Embryonic facial prominence (tissue), 1 donor: ENCODE measurements around the gene PDK4.

Experiments
- DNase-seq: peaks from one replicate; pipeline ENCODE4 v3.0.0-alpha.2; 2016; ENCODE audit errors: extremely low spot score

The PDK4 gene

DNA sequence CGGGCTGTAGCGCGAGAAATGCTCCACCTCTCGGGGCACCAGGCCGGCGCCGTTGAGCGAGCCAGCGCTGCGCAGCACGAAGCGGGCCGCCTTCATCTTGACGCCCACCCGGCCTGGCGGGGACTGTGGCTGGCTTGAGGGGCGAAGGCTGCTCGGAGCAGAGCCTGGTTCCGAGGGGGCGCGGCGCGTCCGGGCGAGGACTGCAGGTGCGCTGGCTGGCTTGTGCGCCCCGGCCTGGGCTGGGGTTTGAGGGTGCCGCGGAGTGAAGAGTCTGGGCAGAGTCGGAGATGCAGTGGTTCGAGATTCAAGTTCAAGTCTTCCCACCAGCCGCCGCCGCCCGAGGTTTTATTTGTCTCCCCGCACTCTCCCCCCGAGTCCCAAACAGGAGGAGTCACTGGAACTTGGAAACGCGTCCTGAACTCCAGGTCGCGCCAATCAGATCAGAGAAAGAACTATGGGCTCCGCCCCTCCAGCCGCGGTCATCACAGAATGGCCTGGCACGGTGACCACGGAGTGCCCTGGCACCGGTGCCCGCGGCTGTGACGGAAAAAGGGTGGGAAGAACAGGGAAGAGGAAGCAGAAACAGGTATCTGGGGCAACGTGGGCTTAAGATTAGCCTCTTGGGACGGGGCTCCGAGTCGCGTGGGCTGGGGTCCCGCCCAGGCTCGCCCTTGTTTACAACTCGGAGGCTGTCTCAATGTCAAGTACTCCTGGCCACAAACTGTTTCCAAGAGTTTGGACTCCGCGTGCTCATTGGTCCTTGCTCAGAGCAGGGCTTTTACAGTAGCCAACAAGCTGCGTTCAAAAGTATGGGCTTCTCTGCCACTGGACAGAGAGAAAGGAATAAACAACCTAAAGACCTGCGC is at the start of gene PDK4:
PDK4 (minus strand) TSS at position 319 of the 866 bp plus-strand sequence; CDS start at position 96, 223 bp downstream.
- no peak for DNase-seq

DNA sequence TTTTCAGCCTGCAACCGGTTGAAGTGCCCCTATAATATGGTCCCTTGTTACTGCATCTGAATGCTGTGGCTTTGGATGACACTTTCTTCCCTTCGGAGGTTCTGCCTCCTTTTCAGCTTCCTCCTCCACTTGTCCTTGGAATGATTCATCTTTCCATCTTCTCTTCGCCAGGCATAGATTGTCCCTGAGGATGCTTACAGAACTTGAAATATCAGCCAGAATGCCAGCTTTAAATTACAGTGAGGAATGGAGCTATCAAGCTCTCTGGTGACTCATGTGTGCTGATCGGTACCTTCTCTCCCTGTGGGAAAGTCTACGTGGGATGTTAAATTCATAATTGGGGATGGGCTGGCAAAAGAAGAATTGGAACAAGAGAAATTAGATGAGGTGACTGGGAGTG is 45.9 kb upstream of the PDK4 start:
- DNase-seq: no peak

- DNase-seq: no peak
These were observed 40.0 kb upstream of the PDK4 start for GRCh38 chr7:95636140-95636940.

DNA sequence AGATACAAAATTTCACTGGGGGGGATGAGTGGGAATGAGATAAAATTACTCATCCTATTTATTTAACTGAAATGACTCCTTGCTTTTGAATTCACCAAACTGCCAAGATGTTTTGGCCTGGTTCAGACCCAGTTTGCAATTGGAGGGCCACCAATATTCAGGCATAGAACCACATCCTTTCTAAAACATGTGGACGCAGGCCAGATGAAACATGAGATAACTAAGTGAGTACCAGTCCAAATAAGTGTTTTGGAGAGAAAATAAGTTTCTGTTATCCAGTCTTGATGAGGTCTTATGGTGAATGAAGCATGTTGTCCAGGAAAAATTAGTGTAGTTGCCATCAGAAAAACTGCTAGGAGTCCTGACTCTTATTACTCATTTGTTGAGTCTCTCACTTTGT is 36.3 kb upstream of the PDK4 start:
- DNase-seq: no peak

GRCh38 chr7:95631527-95631926 is 35.2 kb upstream of the PDK4 start:
- DNase-seq: no peak

DNA sequence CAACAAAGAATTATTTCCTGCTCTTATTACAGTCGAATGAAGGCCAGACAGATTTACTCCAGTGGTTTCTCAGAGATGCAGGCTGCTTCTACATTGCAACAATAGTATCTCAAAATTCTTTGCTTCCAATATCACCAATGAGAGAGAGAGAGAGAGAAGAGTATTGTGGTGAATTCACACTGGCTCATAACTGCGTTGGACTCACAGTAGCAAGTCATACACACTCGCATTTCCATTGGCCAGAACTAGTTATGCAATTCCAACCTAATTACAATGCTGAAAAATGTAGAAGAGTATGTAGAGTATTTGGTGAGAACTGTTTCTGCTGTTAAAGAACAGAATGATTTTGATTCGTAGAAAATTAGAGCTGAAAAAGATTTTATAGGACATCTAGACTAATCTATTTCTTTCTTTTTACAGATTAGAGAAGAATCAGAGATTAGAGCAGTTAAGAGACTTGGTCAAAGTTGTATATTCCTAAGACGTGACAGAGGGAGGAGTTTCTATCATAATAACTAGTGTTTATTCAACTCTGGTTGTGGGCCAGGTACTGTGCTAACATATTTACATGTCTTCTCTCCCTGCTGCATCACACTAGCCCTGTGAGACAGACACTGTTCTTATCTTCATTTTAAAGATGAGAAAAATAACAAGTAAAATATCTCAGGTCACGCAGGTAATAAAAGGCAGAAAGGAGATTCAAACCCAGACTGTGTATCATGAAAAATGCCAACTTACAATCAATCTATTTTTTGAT is 34.6 kb upstream of the PDK4 start:
- DNase-seq: no peak

- no peak for DNase-seq
These were observed 32.6 kb upstream of the PDK4 start for GRCh38 chr7:95628831-95629439.

DNA sequence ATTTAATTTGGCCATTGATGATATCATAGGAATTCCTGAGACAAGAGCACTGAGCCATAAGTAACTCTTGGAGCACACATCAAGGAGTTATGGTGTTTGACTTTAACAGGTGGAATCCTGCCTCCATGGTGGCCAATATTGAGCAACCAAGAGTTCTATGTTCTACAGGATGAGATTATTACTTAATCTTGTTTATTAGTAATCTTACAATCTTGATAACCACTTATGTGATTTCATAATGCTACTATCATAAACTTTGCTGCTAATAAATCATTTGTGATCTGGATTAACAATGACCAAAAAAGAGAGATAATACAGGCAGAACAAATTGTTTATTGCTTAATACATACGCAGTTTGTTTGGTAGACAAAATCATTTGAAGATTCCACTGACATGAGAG is 27.5 kb upstream of the PDK4 start:
- no peak for DNase-seq

- no peak for DNase-seq
These were observed 26.5 kb upstream of the PDK4 start for GRCh38 chr7:95622859-95623258.

DNA sequence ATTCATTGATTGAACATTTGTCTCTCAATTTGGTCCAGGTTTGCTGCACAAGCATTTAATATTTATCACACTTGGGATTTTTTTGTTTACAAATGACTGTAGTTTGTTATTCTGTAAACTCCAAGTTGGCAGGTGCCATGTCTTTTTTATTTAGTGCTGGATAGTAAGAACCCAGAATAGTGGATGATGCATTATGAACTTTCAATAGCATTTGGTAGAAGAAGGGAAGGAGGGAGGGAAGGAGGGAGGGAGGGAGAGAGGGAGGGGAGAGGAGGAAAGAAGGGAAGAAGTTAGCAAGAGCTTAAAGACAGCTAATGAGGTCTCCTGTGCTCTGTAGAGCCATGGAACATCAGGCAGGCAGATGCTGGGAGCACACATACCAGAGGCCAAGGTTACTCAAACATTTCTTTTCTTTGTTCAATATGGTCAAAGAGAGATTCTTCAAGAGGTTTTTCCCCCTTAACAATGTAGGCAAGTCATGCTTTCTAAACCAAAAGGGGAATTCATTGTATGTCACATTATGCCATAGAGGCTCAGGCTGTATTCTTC is 25.8 kb upstream of the PDK4 start:
- no peak for DNase-seq

- no peak for DNase-seq
These were observed 25.1 kb upstream of the PDK4 start for GRCh38 chr7:95621404-95621803.

DNA sequence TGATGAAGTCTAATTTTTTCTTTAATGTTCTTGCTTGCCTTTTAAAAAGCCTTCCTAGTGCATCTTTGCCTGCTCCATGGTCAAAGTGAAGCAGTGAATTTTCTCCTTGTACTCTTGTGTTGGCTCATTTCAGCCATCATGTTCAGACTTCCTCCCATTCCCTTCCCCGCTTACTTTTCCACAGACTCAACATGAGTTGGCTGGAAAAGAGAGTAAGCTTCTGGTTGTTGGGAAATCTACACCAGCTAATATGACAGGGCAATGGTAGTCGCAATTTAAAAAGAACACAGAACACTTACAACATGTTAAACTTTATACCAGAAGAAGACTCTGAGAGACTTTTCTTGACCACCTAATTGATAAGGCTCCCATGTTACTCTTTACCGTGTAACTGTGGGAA is 24.3 kb upstream of the PDK4 start:
- DNase-seq: no peak

- no peak for DNase-seq
These were observed 23.6 kb upstream of the PDK4 start for GRCh38 chr7:95619921-95620320.

DNA sequence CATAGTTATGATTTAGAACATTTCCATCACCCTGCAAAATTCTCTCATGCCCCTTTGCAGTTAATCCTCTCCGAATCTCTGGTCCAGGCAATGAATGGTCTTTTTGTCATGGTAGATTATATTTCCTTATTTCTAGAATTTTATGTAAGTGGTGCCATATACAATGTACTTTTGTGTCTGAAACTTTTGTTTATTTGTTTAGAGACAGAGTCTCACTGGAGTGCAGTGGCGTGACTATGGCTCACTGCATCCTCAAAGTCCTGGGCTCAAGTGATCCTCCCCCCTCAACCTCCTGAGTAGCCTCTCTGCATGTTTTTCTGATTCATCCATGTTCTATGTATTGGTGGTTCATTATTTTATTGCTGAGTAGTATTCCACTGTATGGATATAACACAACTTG is 23.2 kb upstream of the PDK4 start:
- no peak for DNase-seq

DNA sequence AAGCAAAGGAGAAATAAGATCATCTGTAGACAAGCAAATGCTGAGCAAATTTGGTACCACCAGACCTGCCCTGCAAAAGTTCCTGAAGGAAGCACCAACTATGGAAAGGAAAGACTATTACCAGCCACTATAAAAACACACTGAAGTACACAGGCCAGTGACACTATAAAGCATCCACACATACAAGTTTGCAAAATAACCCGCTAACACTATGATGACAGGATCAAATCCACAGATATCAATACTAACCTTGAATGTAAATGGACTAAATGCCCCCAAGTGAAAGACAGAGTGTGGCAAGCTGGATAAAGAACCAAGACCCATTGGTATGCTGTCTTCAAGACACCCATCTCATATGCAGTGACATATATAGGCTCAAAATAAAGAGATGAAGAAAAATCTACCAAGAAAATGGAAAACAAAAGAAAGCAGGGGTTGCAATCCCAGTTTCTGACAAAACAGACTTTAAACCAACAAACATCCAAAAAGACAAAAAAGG is 18.2 kb upstream of the PDK4 start:
- DNase-seq: no peak

- no peak for DNase-seq
These were observed 14.9 kb upstream of the PDK4 start for GRCh38 chr7:95611224-95611623.

DNA sequence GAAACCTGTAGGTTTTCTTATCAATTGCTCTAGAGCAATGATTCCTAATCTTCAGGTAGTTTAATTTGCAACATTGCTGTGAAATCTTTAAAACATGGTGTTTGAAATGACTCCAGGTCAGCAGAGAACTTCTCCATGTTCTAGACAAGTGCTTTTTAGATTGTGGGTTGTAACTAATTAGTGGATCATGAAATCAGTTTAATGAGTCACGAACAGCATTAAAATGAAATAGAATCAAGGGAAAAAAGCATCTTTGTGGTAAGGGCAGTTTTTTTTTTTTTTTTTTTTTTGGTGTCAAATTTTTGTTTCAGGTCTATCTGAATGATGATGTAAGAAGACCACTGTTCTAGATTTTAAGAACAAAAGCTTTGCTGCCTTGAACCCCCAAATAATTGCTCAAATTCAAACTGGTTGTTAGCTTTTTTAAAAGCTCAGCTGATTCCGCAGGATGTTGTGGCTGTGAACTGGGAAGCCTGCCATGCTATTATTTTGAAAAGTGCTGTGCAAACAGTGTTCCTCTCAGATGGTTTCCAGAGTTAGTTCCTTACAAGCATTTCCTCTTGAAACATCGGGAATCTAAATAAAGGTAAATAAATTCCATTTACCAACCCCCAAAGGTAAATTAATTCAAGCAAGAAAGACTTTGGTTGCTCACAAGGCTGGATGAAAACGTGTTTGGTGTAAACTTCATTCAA is 13.1 kb upstream of the PDK4 start:
- DNase-seq: no peak

- DNase-seq: peak; percentile 56
These were observed 12.2 kb upstream of the PDK4 start for GRCh38 chr7:95608359-95609173.

GRCh38 chr7:95607561-95607960 is 11.2 kb upstream of the PDK4 start:
- DNase-seq: no peak

- DNase-seq: no peak
These were observed 9.0 kb upstream of the PDK4 start for GRCh38 chr7:95605275-95605674.
